Chondrocyte (in vitro differentiated cells): ENCODE measurements around the gene TMEM150C. TPM values are rescaled to one million over a fixed set of nuclear protein-coding genes. Genes with fewer than 3 reads are reported as not detected.

ENCODE experiments used
- DNase-seq: peaks from one replicate; pipeline ENCODE4 v3.0.0; 2021; ENCODE audit warnings: mixed read lengths, low spot score
- H3K27ac Mint-ChIP-seq: one replicate; pipeline ENCODE4 v1.8.0; 2021; ENCODE audit warnings: mild to moderate bottlenecking, moderate library complexity, mixed read lengths; ENCODE audit not compliant: unreplicated experiment
- H3K27me3 Mint-ChIP-seq: 2 replicates; pipeline ENCODE4 v1.8.0; 2021; ENCODE audit warnings: low read depth, mixed read lengths
- H3K36me3 Mint-ChIP-seq: 2 replicates; pipeline ENCODE4 v1.8.0; 2021; ENCODE audit warnings: low read depth, mixed read lengths
- H3K4me1 Mint-ChIP-seq: 2 replicates; pipeline ENCODE4 v1.8.0; 2021; ENCODE audit warnings: low read depth, mild to moderate bottlenecking, mixed read lengths
- H3K4me3 Mint-ChIP-seq: one replicate; pipeline ENCODE4 v1.8.0; 2021; ENCODE audit warnings: mild to moderate bottlenecking, moderate library complexity, mixed read lengths; ENCODE audit not compliant: unreplicated experiment
- H3K9me3 Mint-ChIP-seq: 2 replicates; pipeline ENCODE4 v1.8.0; 2021; ENCODE audit warnings: low read depth, mixed read lengths
- total RNA-seq: library from RNA; stranded (reverse); gene quantifications from 3 replicates; pipeline ENCODE4 v1.2.1, GENCODE V29; 2021
- TF ChIP-seq, protein P1 (sequence below): fragments of 200-600 bp; sonication (generic); IDR thresholded peaks from 2 replicates; pipeline ENCODE4 v1.5.0; 2021; ENCODE audit warnings: antibody characterized with exemption, mild to moderate bottlenecking, moderate library complexity

TMEM150C gene
- total RNA-seq, 1 donor from 2014 or later, result 2.3 TPM

GRCh38 chr4:82569727-82570126, 7.9 kb upstream of the TMEM150C start:
- H3K9me3 Mint-ChIP-seq, result no peaks in the 10 kb centered on the region

DNA sequence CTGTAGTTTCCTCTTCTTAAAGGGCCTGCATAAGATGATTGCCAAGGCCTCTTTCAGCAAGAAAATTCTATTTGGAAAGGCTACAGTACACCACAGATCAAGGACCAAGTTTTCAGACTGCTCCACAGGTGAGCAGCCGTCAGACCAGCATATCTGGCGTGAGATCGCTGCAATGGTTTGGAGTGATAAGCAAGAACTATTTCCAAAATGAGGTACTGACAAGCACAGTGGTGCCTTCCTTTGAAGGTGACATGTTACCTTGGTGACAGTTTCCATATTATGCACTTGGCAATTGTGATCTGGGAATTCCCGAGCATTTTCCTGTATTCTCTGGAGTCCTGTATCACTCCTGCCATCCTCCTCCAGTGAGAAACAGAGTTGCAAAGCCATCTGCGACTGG, 7.3 kb upstream of the TMEM150C start:
- no peaks in the 10 kb centered on the region for H3K4me1 Mint-ChIP-seq
- H3K4me3 Mint-ChIP-seq, result no peak overlapping the region
- DNase-seq, result no peak
- H3K9me3 Mint-ChIP-seq, result no peaks in the 10 kb centered on the region
- H3K36me3 Mint-ChIP-seq, result peaks cover 1% of the 10 kb centered on the region
- TF ChIP-seq, protein P1, sequence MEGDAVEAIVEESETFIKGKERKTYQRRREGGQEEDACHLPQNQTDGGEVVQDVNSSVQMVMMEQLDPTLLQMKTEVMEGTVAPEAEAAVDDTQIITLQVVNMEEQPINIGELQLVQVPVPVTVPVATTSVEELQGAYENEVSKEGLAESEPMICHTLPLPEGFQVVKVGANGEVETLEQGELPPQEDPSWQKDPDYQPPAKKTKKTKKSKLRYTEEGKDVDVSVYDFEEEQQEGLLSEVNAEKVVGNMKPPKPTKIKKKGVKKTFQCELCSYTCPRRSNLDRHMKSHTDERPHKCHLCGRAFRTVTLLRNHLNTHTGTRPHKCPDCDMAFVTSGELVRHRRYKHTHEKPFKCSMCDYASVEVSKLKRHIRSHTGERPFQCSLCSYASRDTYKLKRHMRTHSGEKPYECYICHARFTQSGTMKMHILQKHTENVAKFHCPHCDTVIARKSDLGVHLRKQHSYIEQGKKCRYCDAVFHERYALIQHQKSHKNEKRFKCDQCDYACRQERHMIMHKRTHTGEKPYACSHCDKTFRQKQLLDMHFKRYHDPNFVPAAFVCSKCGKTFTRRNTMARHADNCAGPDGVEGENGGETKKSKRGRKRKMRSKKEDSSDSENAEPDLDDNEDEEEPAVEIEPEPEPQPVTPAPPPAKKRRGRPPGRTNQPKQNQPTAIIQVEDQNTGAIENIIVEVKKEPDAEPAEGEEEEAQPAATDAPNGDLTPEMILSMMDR, result no peak
- peaks cover 14% of the 10 kb centered on the region for H3K27me3 Mint-ChIP-seq
- H3K27ac Mint-ChIP-seq, result no peak overlapping the region

More at GRCh38 chr4:82569727-82570126, 7.9 kb upstream of the TMEM150C start:
- TF ChIP-seq, protein P1, result no peak
- H3K4me1 Mint-ChIP-seq, result no peaks in the 10 kb centered on the region
- H3K4me3 Mint-ChIP-seq, result no peak overlapping the region
- no peak overlapping the region for H3K27ac Mint-ChIP-seq
- H3K27me3 Mint-ChIP-seq, result peaks cover 14% of the 10 kb centered on the region
- H3K36me3 Mint-ChIP-seq, result peaks cover 1% of the 10 kb centered on the region
- DNase-seq, result no peak

DNA sequence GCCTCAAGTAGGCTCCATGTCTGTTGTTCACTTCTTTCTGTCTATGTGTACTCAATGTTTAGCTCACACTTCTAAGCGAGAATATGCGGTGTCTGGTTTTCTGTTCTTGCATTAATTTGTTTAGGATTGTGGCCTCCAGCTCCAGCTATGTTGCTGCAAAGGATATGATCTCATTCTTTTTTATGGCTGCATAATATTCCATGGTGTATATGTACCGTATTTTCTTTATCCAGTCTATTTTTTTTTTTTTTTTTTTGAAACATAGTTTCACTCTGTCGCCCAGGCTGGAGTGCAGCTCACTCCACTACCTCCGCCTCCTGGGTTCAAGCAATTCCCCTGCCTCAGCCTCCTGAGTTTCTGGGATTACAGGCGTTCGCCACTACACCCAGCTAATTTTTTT, 5.7 kb upstream of the TMEM150C start:
- Mint-ChIP-seq H3K4me1 (peaks cover 1% of the 10 kb centered on the region), H3K9me3 (no peaks in the 10 kb centered on the region), H3K36me3 (peaks cover 1% of the 10 kb centered on the region), H3K27me3 (peaks cover 15% of the 10 kb centered on the region), H3K27ac (no peak overlapping the region), H3K4me3 (no peak overlapping the region)
- DNase-seq, result no peak
- TF ChIP-seq, protein P1, result no peak

DNA sequence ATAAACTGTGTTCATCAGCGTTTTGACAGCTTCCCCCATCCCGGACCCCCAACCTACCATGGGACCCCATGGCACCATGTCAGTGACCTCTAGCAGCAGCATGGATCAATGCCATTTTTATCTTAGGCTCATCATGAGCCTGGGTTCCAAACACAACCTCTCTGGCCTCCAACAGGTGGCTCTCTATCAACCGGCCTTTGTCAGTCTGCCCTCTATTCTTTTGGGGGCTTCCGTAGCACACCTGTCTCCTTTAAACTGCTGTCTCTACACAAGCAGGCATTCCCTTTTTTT, 721 bp upstream of the TMEM150C start:
- Mint-ChIP-seq H3K27me3 (peaks cover 8% of the 10 kb centered on the region), H3K4me1 (peaks cover 12% of the 10 kb centered on the region), H3K9me3 (no peaks in the 10 kb centered on the region), H3K27ac (no peak overlapping the region), H3K36me3 (no peaks in the 10 kb centered on the region), H3K4me3 (peak overlapping the region; percentile 71)
- TF ChIP-seq, protein P1, result no peak
- DNase-seq, result no peak

- TF ChIP-seq, protein P1, result no peak
- peak overlapping the region; percentile 2 for H3K27ac Mint-ChIP-seq
- no peaks in the 10 kb centered on the region for H3K9me3 Mint-ChIP-seq
- DNase-seq, result no peak
- H3K4me3 Mint-ChIP-seq, result peak overlapping the region; percentile 73
- H3K36me3 Mint-ChIP-seq, result no peaks in the 10 kb centered on the region
- H3K27me3 Mint-ChIP-seq, result peaks cover 8% of the 10 kb centered on the region
- peaks cover 12% of the 10 kb centered on the region for H3K4me1 Mint-ChIP-seq
Measured at GRCh38 chr4:82560853-82561785, 669 bp downstream of the TMEM150C start.
